ENCODE measurements around the gene SPRR2F.
"Not testable (repeated sequence)": the region's sequence is repeated elsewhere in the genome, so short reads cannot be mapped to it uniquely, and the experiment has no call there.

DNA sequence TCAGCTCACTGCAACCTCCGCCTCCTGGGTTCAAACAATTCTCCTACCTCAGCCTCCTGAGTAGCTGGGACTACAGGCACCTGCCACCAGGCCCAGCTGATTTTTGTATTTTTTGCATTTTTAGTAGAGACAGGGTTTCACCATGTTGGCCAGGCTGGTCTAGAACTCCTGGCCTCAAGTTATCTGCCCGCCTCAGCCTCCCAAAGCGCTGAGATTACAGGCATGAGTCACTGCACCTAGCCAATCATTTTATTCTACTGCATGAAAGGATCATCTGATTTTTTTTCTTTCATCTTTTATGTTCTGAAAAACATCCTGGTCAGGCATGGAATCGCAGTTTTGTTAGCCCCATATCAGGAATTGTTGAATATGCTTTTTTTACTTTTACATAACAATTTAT is 15.4 kb upstream of the SPRR2F start:
- TF ChIP-seq, protein P1, sequence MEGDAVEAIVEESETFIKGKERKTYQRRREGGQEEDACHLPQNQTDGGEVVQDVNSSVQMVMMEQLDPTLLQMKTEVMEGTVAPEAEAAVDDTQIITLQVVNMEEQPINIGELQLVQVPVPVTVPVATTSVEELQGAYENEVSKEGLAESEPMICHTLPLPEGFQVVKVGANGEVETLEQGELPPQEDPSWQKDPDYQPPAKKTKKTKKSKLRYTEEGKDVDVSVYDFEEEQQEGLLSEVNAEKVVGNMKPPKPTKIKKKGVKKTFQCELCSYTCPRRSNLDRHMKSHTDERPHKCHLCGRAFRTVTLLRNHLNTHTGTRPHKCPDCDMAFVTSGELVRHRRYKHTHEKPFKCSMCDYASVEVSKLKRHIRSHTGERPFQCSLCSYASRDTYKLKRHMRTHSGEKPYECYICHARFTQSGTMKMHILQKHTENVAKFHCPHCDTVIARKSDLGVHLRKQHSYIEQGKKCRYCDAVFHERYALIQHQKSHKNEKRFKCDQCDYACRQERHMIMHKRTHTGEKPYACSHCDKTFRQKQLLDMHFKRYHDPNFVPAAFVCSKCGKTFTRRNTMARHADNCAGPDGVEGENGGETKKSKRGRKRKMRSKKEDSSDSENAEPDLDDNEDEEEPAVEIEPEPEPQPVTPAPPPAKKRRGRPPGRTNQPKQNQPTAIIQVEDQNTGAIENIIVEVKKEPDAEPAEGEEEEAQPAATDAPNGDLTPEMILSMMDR (IDR thresholded peaks at IDR 0.05): not testable (repeated sequence)
- TF ChIP-seq POLR2AphosphoS5 (IDR thresholded peaks at IDR 0.05; ENCODE audit: low read depth, low read length): not testable (repeated sequence)

All from Panc1 (cell line).